SK-N-SH (cell line): Measurements from ENCODE around the gene ASB15.
"Not testable (repeated sequence)": the region's sequence is repeated elsewhere in the genome, so short reads cannot be mapped to it uniquely, and the experiment has no call there.

ENCODE experiments used
- ELF1 ChIP-seq: IDR thresholded peaks from 2 replicates; pipeline ENCODE4 v1.4.0; 2012
- POLR2AphosphoS5 ChIP-seq: IDR thresholded peaks from 2 replicates; pipeline ENCODE4 v1.6.1; 2012; ENCODE audit warnings: low read depth, low read length
- TF ChIP-seq, protein P1 (sequence below): fragments of 200-600 bp; sonication (generic); IDR thresholded peaks from 2 replicates; pipeline ENCODE4 v1.6.1; 2017; ENCODE audit warnings: antibody characterized with exemption, mild to moderate bottlenecking, moderate library complexity

GRCh38 chr7:123552134-123552533 is 49.5 kb upstream of the ASB15 start:
- TF ChIP-seq, protein P1, sequence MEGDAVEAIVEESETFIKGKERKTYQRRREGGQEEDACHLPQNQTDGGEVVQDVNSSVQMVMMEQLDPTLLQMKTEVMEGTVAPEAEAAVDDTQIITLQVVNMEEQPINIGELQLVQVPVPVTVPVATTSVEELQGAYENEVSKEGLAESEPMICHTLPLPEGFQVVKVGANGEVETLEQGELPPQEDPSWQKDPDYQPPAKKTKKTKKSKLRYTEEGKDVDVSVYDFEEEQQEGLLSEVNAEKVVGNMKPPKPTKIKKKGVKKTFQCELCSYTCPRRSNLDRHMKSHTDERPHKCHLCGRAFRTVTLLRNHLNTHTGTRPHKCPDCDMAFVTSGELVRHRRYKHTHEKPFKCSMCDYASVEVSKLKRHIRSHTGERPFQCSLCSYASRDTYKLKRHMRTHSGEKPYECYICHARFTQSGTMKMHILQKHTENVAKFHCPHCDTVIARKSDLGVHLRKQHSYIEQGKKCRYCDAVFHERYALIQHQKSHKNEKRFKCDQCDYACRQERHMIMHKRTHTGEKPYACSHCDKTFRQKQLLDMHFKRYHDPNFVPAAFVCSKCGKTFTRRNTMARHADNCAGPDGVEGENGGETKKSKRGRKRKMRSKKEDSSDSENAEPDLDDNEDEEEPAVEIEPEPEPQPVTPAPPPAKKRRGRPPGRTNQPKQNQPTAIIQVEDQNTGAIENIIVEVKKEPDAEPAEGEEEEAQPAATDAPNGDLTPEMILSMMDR = not testable (repeated sequence)
- TF ChIP-seq POLR2AphosphoS5, ELF1: not testable (repeated sequence)
